Natural killer cell (primary cell): ENCODE data around the gene BMP10. TPM values are rescaled to one million over a fixed set of nuclear protein-coding genes. Genes with fewer than 3 reads are reported as not detected.
"Not testable (repeated sequence)": the region's sequence is repeated elsewhere in the genome, so short reads cannot be mapped to it uniquely, and the experiment has no call there.

Experiments
- ATAC-seq, 3 donors: fragments of 150-1000 bp in 2 of 3; fragments of 200-7000 bp in 1 of 3; cut with Tn5 transposase; 1 replicate in 1 of 3; 2 replicates in 2 of 3; pipeline ENCODE4 v1.10.0; 2021; ENCODE audit warnings: mild to moderate bottlenecking in 2 of 3, moderate library complexity in 2 of 3
- DNase-seq, 2 donors: peaks; one replicate each; pipeline versions ENCODE4 v3.0.0 to v3.0.0-alpha.2; 2013 to 2021; ENCODE audit warnings: mixed read lengths in 1 of 2
- H3K27ac ChIP-seq: one replicate; pipeline ENCODE4 v1.5.1; 2013; ENCODE audit warnings: mild to moderate bottlenecking, low read length
- H3K27me3 ChIP-seq: one replicate; pipeline ENCODE4 v1.6.1; 2013; ENCODE audit warnings: low read length; ENCODE audit not compliant: control insufficient read depth, insufficient read depth
- H3K36me3 ChIP-seq: one replicate; pipeline ENCODE4 v1.6.1; 2013; ENCODE audit warnings: low read length; ENCODE audit not compliant: control insufficient read depth, insufficient read depth
- H3K4me1 ChIP-seq: one replicate; pipeline ENCODE4 v1.6.1; 2013; ENCODE audit warnings: low read length; ENCODE audit not compliant: control insufficient read depth, insufficient read depth
- H3K4me3 ChIP-seq: one replicate; pipeline ENCODE4 v1.5.1; 2013; ENCODE audit warnings: low read length
- H3K9me3 ChIP-seq: one replicate; pipeline ENCODE4 v1.6.1; 2013; ENCODE audit warnings: low read length; ENCODE audit not compliant: control insufficient read depth, insufficient read depth
- H3K27ac Mint-ChIP-seq, 2 donors: one replicate each; pipeline ENCODE4 v1.8.0; 2022; ENCODE audit warnings: mild to moderate bottlenecking in 2 of 2, mixed read lengths in 2 of 2, moderate library complexity in 1 of 2
- H3K27me3 Mint-ChIP-seq, 2 donors: one replicate each; pipeline ENCODE4 v1.8.0; 2022; ENCODE audit warnings: low read depth in 2 of 2, mixed read lengths in 2 of 2
- H3K36me3 Mint-ChIP-seq: one replicate; pipeline ENCODE4 v1.8.0; 2022; ENCODE audit warnings: mixed read lengths
- H3K4me1 Mint-ChIP-seq, 2 donors: one replicate each; pipeline ENCODE4 v1.8.0; 2022; ENCODE audit warnings: mixed read lengths in 2 of 2
- H3K4me3 Mint-ChIP-seq: one replicate; pipeline ENCODE4 v1.8.0; 2022; ENCODE audit warnings: mild to moderate bottlenecking, moderate library complexity, mixed read lengths
- H3K9me3 Mint-ChIP-seq, 2 donors: one replicate each; pipeline ENCODE4 v1.8.0; 2022; ENCODE audit warnings: mixed read lengths in 2 of 2
- CTCF ChIP-seq: fragments of 200-600 bp; IDR thresholded peaks from one replicate; pipeline ENCODE4 v1.8.0; 2022; ENCODE audit warnings: antibody characterized with exemption
- WGBS: methylation state at CpG from one replicate; pipeline ENCODE4 v1.1.7; 2013; ENCODE audit warnings: missing lambda C conversion rate; ENCODE audit not compliant: insufficient coverage; 5-methylcytosine and 5-hydroxymethylcytosine counted together
- intact Hi-C: fragments of 100-400 bp; cut with micrococcal nuclease; formaldehyde crosslinking; loops from one replicate; pipeline ENCODE4 v1.14.2; 2022
- total RNA-seq, 4 donors: library from RNA; stranded (reverse); fragments of 120-200 nt in 1 of 4; gene quantifications; one replicate each; pipeline versions ENCODE4 v1.2.3 to v1.2.4, GENCODE V29; 2013 to 2022

The BMP10 gene
- total RNA-seq, 3 donors from 2014 or later (not counting 1 experiment from before 2014, with no cell fraction given): not detected

GRCh38 chr2:68905116-68905515 is 33.9 kb upstream of the BMP10 start:
- H3K27ac Mint-ChIP-seq: no peak overlapping the region
- H3K9me3 Mint-ChIP-seq: peaks cover 0 to 10% of the 10 kb centered on the region in 2 donors
- H3K4me1 Mint-ChIP-seq: peaks cover 24 to 25% of the 10 kb centered on the region in 2 donors
- H3K36me3 Mint-ChIP-seq: peaks cover 15% of the 10 kb centered on the region
- no peak overlapping the region for H3K4me3 Mint-ChIP-seq
- Histone ChIP-seq H3K4me1 (peaks cover 22% of the 10 kb centered on the region), H3K27ac (no peak overlapping the region), H3K27me3 (no peaks in the 10 kb centered on the region), H3K9me3 (peaks cover 7% of the 10 kb centered on the region), H3K36me3 (no peaks in the 10 kb centered on the region), H3K4me3 (no peak overlapping the region)
- intact Hi-C loops: loop anchor here (5.0 kb wide), 3 partner anchors 138 to 438 kb away; partner anchors contain the start of genes APLF and FBXO48
- no peak for ATAC-seq
- no CpG with 5 or more reads among the region's 2 CpGs for WGBS
- no peak for TF ChIP-seq CTCF
- no peak for DNase-seq
- peaks cover 18 to 39% of the 10 kb centered on the region in 2 donors for H3K27me3 Mint-ChIP-seq

- Mint-ChIP-seq H3K4me1 (no peaks in the 10 kb centered on the region), H3K27me3 (peaks cover 24 to 62% of the 10 kb centered on the region in 2 donors), H3K4me3 (no peak overlapping the region), H3K36me3 (peaks cover 23% of the 10 kb centered on the region), H3K9me3 (peaks cover 0 to 12% of the 10 kb centered on the region in 2 donors), H3K27ac (no peak overlapping the region)
- Histone ChIP-seq H3K36me3 (no peaks in the 10 kb centered on the region), H3K4me1 (no peaks in the 10 kb centered on the region), H3K27me3 (no peaks in the 10 kb centered on the region), H3K27ac (no peak overlapping the region), H3K4me3 (no peak overlapping the region), H3K9me3 (peaks cover 7% of the 10 kb centered on the region)
- DNase-seq (no peak), ATAC-seq (no peak)
- no CpG with 5 or more reads among the region's 1 CpG for WGBS
- intact Hi-C loops: no loop called here
- no peak for TF ChIP-seq CTCF
These were observed 30.4 kb upstream of the BMP10 start for GRCh38 chr2:68901561-68901960.

DNA sequence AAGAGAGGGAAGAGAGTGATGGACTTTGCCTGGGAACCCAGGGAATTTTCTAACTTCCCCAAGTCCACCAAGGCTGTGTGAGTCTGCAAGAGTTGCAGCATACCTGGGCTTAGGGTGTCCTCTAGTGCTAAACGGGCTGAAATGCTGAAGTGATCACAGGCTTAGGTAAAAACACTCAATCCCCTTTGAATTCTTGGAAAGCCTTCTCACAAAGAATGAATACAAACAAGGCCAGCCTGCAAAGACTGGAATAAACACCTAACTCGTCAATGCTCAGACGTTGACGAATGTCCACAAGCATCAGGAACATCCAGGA is 30.0 kb upstream of the BMP10 start:
- peaks cover 24 to 62% of the 10 kb centered on the region in 2 donors for H3K27me3 Mint-ChIP-seq
- H3K27ac Mint-ChIP-seq: no peak overlapping the region
- H3K27me3 ChIP-seq: no peaks in the 10 kb centered on the region
- H3K4me1 ChIP-seq: no peaks in the 10 kb centered on the region
- no peak for TF ChIP-seq CTCF
- WGBS: 90% methylated on average over 4 of the region's 4 CpGs
- no peak overlapping the region for H3K4me3 Mint-ChIP-seq
- peaks cover 0 to 12% of the 10 kb centered on the region in 2 donors for H3K9me3 Mint-ChIP-seq
- no peak overlapping the region for H3K4me3 ChIP-seq
- no peaks in the 10 kb centered on the region for H3K36me3 ChIP-seq
- no peaks in the 10 kb centered on the region for H3K4me1 Mint-ChIP-seq
- H3K27ac ChIP-seq: no peak overlapping the region
- peaks cover 23% of the 10 kb centered on the region for H3K36me3 Mint-ChIP-seq
- no peak for DNase-seq
- peaks cover 7% of the 10 kb centered on the region for H3K9me3 ChIP-seq
- intact Hi-C loops: no loop called here
- ATAC-seq: no peak

GRCh38 chr2:68900496-68901198 is 29.4 kb upstream of the BMP10 start:
- Mint-ChIP-seq H3K4me3 (no peak overlapping the region), H3K36me3 (peaks cover 23% of the 10 kb centered on the region), H3K27ac (no peak overlapping the region), H3K9me3 (peaks cover 0 to 12% of the 10 kb centered on the region in 2 donors), H3K4me1 (no peaks in the 10 kb centered on the region), H3K27me3 (peaks cover 27 to 66% of the 10 kb centered on the region in 2 donors)
- Histone ChIP-seq H3K36me3 (no peaks in the 10 kb centered on the region), H3K27ac (no peak overlapping the region), H3K9me3 (peaks cover 7% of the 10 kb centered on the region), H3K4me1 (no peaks in the 10 kb centered on the region), H3K4me3 (no peak overlapping the region), H3K27me3 (no peaks in the 10 kb centered on the region)
- TF ChIP-seq CTCF: no peak
- intact Hi-C loops: no loop called here
- ATAC-seq (no peak), DNase-seq (no peak)
- WGBS: 97% methylated on average over 3 of the region's 5 CpGs

DNA sequence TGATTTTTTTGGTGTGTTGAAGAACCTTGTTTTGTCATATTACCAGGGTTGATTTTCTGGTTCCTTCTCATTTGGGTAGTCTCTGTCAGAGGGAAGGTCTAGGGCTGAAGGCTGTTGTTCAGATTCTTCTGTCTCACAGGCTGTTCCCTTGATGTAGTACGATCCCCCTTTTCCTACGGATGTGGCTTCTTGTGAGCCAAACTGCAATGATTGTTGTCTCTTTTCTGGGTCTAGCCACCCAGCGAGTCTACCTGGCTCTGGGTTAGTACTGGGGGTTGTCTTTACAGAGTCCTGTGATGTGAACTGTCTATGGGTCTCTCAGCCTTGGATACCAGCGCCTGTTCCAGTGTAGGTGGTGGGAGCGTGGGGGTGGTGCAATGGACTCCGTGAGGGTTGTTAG is 24.8 kb upstream of the BMP10 start:
- peaks cover 22 to 32% of the 10 kb centered on the region in 2 donors for H3K27me3 Mint-ChIP-seq
- DNase-seq, ATAC-seq: not testable (repeated sequence)

More for the DNA sequence above, 24.8 kb upstream of the BMP10 start:
- H3K36me3 ChIP-seq, H3K9me3 ChIP-seq, H3K36me3 Mint-ChIP-seq, H3K4me1 Mint-ChIP-seq, H3K27ac ChIP-seq, H3K4me3 Mint-ChIP-seq, H3K27ac Mint-ChIP-seq, H3K4me1 ChIP-seq, H3K9me3 Mint-ChIP-seq, H3K27me3 ChIP-seq, intact Hi-C loops, H3K4me3 ChIP-seq: not testable (repeated sequence)
- 95% methylated on average over 6 of the region's 6 CpGs for WGBS
